H1 (cell line): ENCODE data around the gene DAO. TPM values are rescaled to one million over a fixed set of nuclear protein-coding genes. Genes with fewer than 3 reads are reported as not detected.

Experiments
- CTCF ChIA-PET: fragments of 300-600 bp; sonication (Branson Sonifier 250); formaldehyde crosslinking; loops from one replicate; lab custom pipeline; 2021; ENCODE audit not compliant: partially characterized antibody; lab: Charles Lee
- POLR2A ChIA-PET: fragments of 300-600 bp; sonication (Branson Sonifier 250); formaldehyde crosslinking; loops from one replicate; lab custom pipeline; 2021; ENCODE audit warnings: inconsistent platforms; ENCODE audit not compliant: partially characterized antibody; lab: Charles Lee
- DNase-seq, 2 experiments: peaks; one replicate each; pipeline versions ENCODE4 v3.0.0 to v3.0.0-alpha.2; 2010 to 2022; ENCODE audit warnings: low spot score in 2 of 2, low read depth in 1 of 2, mixed read lengths in 1 of 2
- FAIRE-seq: peaks from 2 replicates; lab custom pipeline; 2011; peaks lifted over from hg19 to GRCh38; lab: Jason Lieb, UNC
- H2AFZ ChIP-seq: 2 replicates; pipeline ENCODE4 v1.8.1; 2012; ENCODE audit warnings: low read length, inconsistent platforms
- H2AK5ac ChIP-seq: 2 replicates; pipeline ENCODE4 v1.6.1; 2013; ENCODE audit warnings: low read depth, low read length
- H2BK120ac ChIP-seq: replicated peaks from 2 replicates; pipeline ENCODE3; 2013; ENCODE audit warnings: low read depth, low read length, inconsistent platforms
- H2BK12ac ChIP-seq: 2 replicates; pipeline ENCODE4 v1.6.1; 2013; ENCODE audit warnings: low read depth, low read length
- H2BK15ac ChIP-seq: 2 replicates; pipeline ENCODE4 v1.6.1; 2013; ENCODE audit warnings: low read length
- H2BK20ac ChIP-seq: 2 replicates; pipeline ENCODE4 v1.6.1; 2013; ENCODE audit warnings: low read length
- H2BK5ac ChIP-seq: 2 replicates; pipeline ENCODE4 v1.6.1; 2013; ENCODE audit warnings: low read depth, low read length
- H3K14ac ChIP-seq: 2 replicates; pipeline ENCODE4 v1.6.1; 2013; ENCODE audit warnings: inconsistent platforms; ENCODE audit not compliant: insufficient read length
- H3K18ac ChIP-seq: 2 replicates; pipeline ENCODE4 v1.6.1; 2013; ENCODE audit warnings: low read length; ENCODE audit errors: extremely low read depth
- H3K23ac ChIP-seq: 2 replicates; pipeline ENCODE4 v1.6.1; 2013; ENCODE audit warnings: inconsistent platforms; ENCODE audit not compliant: insufficient read length
- H3K23me2 ChIP-seq: 2 replicates; pipeline ENCODE4 v1.6.1; 2013; ENCODE audit warnings: low read depth, low read length
- H3K27ac ChIP-seq: 2 replicates; pipeline ENCODE4 v1.6.1; 2011; ENCODE audit warnings: low read depth, low read length, inconsistent platforms
- H3K27me3 ChIP-seq, 4 experiments: replicated peaks in 1 of 4; 1 replicate in 1 of 4; 2 replicates in 3 of 4; pipeline versions ENCODE4 v1.6.1 to v1.8.1; 2011 to 2013; ENCODE audit warnings: low read length in 3 of 4, mild to moderate bottlenecking in 3 of 4, inconsistent platforms in 2 of 4, mixed read lengths in 2 of 4, moderate library complexity in 1 of 4; ENCODE audit not compliant: control insufficient read depth in 3 of 4, insufficient read depth in 3 of 4; ENCODE audit errors: extremely low read depth in 1 of 4
- H3K36me3 ChIP-seq, 4 experiments: 2 replicates each; pipeline versions ENCODE4 v1.6.1 to v1.8.1; 2011 to 2013; ENCODE audit warnings: mild to moderate bottlenecking in 4 of 4, low read length in 3 of 4, moderate library complexity in 2 of 4, control low read depth in 1 of 4, inconsistent platforms in 1 of 4; ENCODE audit not compliant: insufficient read depth in 4 of 4, control insufficient read depth in 2 of 4
- H3K4ac ChIP-seq: replicated peaks from 2 replicates; pipeline ENCODE3; 2013; ENCODE audit warnings: low read length, low read depth, mixed read lengths, inconsistent platforms; ENCODE audit not compliant: insufficient read length
- H3K4me1 ChIP-seq, 4 experiments: replicated peaks in 1 of 4; 1 replicate in 1 of 4; 2 replicates in 3 of 4; pipeline versions ENCODE4 v1.6.1 to v1.8.1; 2011 to 2013; ENCODE audit warnings: low read length in 3 of 4, inconsistent platforms in 2 of 4, mixed read lengths in 1 of 4; ENCODE audit not compliant: insufficient read depth in 4 of 4, control insufficient read depth in 3 of 4
- H3K4me2 ChIP-seq, 2 experiments: 2 replicates each; pipeline versions ENCODE4 v1.6.1 to v1.8.1; 2011 to 2013; ENCODE audit warnings: low read depth in 2 of 2, low read length in 2 of 2, control low read depth in 1 of 2, inconsistent platforms in 1 of 2, mild to moderate bottlenecking in 1 of 2; ENCODE audit not compliant: insufficient read depth in 1 of 2
- H3K4me3 ChIP-seq, 4 experiments: fragments of 200-600, 300-600 bp in 1 of 4; sonication (generic), shearing (Covaris generic), sonication (Bioruptor Twin) in 1 of 4; 2 replicates each; pipeline versions ENCODE4 v1.5.1 to v1.8.1; 2011 to 2016; ENCODE audit warnings: low read length in 4 of 4, low read depth in 3 of 4, control low read depth in 2 of 4, inconsistent platforms in 2 of 4, mild to moderate bottlenecking in 2 of 4, mixed read lengths in 1 of 4, moderate library complexity in 1 of 4; ENCODE audit not compliant: insufficient read depth in 2 of 4; ENCODE audit errors: extremely low read depth in 1 of 4
- H3K56ac ChIP-seq: replicated peaks from 2 replicates; pipeline ENCODE3; 2013; ENCODE audit warnings: low read depth, mild to moderate bottlenecking, mixed read lengths, low read length, inconsistent platforms; ENCODE audit not compliant: insufficient read length
- H3K79me1 ChIP-seq: 2 replicates; pipeline ENCODE4 v1.6.1; 2013; ENCODE audit warnings: low read depth, low read length, control low read depth
- H3K79me2 ChIP-seq, 2 experiments: 2 replicates each; pipeline versions ENCODE4 v1.6.1 to v1.8.1; 2012 to 2013; ENCODE audit warnings: low read length in 2 of 2, mild to moderate bottlenecking in 2 of 2, inconsistent platforms in 1 of 2; ENCODE audit not compliant: insufficient read depth in 2 of 2, control insufficient read depth in 1 of 2
- H3K9ac ChIP-seq, 4 experiments: replicated peaks in 1 of 4; 1 replicate in 1 of 4; 2 replicates in 3 of 4; pipeline versions ENCODE4 v1.6.1 to v1.8.1; 2011 to 2013; ENCODE audit warnings: low read depth in 3 of 4, low read length in 3 of 4, control low read depth in 2 of 4, mild to moderate bottlenecking in 2 of 4, moderate library complexity in 2 of 4, inconsistent platforms in 1 of 4; ENCODE audit errors: extremely low read depth in 1 of 4
- H3K9me3 ChIP-seq, 2 experiments: 2 replicates each; pipeline versions ENCODE4 v1.6.1 to v1.8.1; 2012 to 2013; ENCODE audit warnings: mild to moderate bottlenecking in 2 of 2, moderate library complexity in 2 of 2, control low read depth in 1 of 2, inconsistent platforms in 1 of 2, low read depth in 1 of 2, low read length in 1 of 2, mixed read lengths in 1 of 2; ENCODE audit not compliant: insufficient read depth in 2 of 2
- H4K20me1 ChIP-seq, 2 experiments: replicated peaks in 1 of 2; 2 replicates each; pipeline versions ENCODE3 to v1.8.1; 2011 to 2013; ENCODE audit warnings: inconsistent platforms in 2 of 2, low read length in 2 of 2, mild to moderate bottlenecking in 1 of 2; ENCODE audit not compliant: insufficient read depth in 2 of 2, control insufficient read depth in 1 of 2
- H4K5ac ChIP-seq: 2 replicates; pipeline ENCODE4 v1.6.1; 2013; ENCODE audit warnings: low read length, low read depth, mixed read lengths, inconsistent platforms; ENCODE audit not compliant: insufficient read length
- H4K8ac ChIP-seq: 2 replicates; pipeline ENCODE4 v1.8.0; 2013; ENCODE audit warnings: mild to moderate bottlenecking, moderate library complexity, low read length, inconsistent platforms; ENCODE audit not compliant: insufficient read depth; ENCODE audit errors: extremely low read depth
- H4K91ac ChIP-seq: replicated peaks from 2 replicates; pipeline ENCODE3; 2013; ENCODE audit warnings: low read length, mixed read lengths, inconsistent platforms; ENCODE audit not compliant: insufficient read length
- E2F6 ChIP-seq: IDR thresholded peaks from 2 replicates; pipeline ENCODE4 v1.6.1; 2012; ENCODE audit warnings: inconsistent platforms
- SIRT6 ChIP-seq: IDR thresholded peaks from one replicate; pipeline ENCODE4 v1.7.1; 2012; ENCODE audit warnings: low read length, inconsistent platforms
- TAF7 ChIP-seq: optimal IDR thresholded peaks from 2 replicates; pipeline ENCODE3; 2011; ENCODE audit warnings: low read depth, mild to moderate bottlenecking, inconsistent platforms, low read length, moderate library complexity, borderline replicate concordance
- ZNF274 ChIP-seq: IDR thresholded peaks from 2 replicates; pipeline ENCODE4 v1.7.0; 2012; ENCODE audit warnings: low read length, borderline replicate concordance; ENCODE audit errors: extremely low read depth
- WGBS, 2 experiments: shearing (Covaris generic) in 1 of 2; methylation state at CpG; one replicate each; pipeline versions ENCODE4 v1.1.6 to v1.1.7; 2013 to 2015; ENCODE audit warnings: low lambda C conversion rate in 2 of 2, mixed read lengths in 2 of 2, inconsistent platforms in 1 of 2, low coverage in 1 of 2, missing lambda C conversion rate in 1 of 2; ENCODE audit not compliant: insufficient replicate concordance in 2 of 2, insufficient coverage in 1 of 2, insufficient read length in 1 of 2; ENCODE audit errors: extremely low coverage in 1 of 2, missing lambda C conversion rate in 1 of 2; 5-methylcytosine and 5-hydroxymethylcytosine counted together
- polyA plus RNA-seq, 7 experiments: library from polyadenylated mRNA; depleted of rRNA in 3 of 7; stranded (reverse) in 5 of 7; unstranded in 2 of 7; fragments of >200 nt in 5 of 7; fragments of 200-250 nt in 2 of 7; gene quantifications; 1 replicate in 5 of 7; 2 replicates in 1 of 7; 4 replicates in 1 of 7; pipeline versions ENCODE4 v1.2.1 to v1.2.3, GENCODE V29; 2011 to 2013; ENCODE audit warnings: missing spikeins in 2 of 7, mixed read lengths in 2 of 7
- total RNA-seq: library from RNA; stranded (reverse); fragmentation: NEBNext Ultra II Directional; extraction: Animal tissue kit (Norgen Biotek cat#: 25700); gene quantifications from 2 replicates; pipeline ENCODE4 v1.2.1, GENCODE V29; 2021

Gene DAO
- total and polyA plus RNA-seq, 2 of the 8 experiments (the other 6 are each of a cell fraction or from before 2014, with no cell fraction given): not detected

DNA sequence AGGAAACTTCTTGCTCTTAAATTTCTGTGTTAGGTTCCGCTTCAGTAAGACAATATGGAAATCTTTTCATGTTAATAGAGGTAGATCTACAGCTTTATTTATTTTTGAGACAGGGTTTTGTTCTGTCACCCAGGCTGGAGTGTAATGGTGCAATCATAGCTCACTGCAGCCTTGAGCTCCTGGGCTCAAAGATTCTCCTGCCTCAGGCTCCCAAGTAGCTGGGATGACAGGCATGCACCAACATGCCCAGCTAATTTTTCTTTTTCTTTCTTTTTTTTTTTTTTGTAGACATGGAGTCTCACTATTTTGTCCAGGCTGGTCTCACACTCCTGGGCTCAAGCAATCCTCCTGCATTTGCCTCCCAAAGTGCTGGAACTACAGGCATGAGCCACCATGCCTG, 70.1 kb downstream of the DAO start:
- H3K27me3 ChIP-seq: no peaks in the 10 kb centered on the region
- H2AFZ ChIP-seq: no peak overlapping the region
- H3K9ac ChIP-seq: no peak overlapping the region
- no peak overlapping the region for H3K4me2 ChIP-seq
- no peak overlapping the region for H4K5ac ChIP-seq
- H2AK5ac ChIP-seq: no peak overlapping the region
- H3K4me3 ChIP-seq: no peak overlapping the region
- H3K4me1 ChIP-seq: no peaks in the 10 kb centered on the region
- peaks cover 10 to 12% of the 10 kb centered on the region in 2 experiments; a peak in 3 of 4 replicates for H3K9me3 ChIP-seq
- POLR2A ChIA-PET: interaction anchor here (1.2 to 1.6 kb wide), 2 partner anchors 10 to 152 kb away, joined by 3 to 4 read pairs; no protein-coding TSS in a partner anchor
- no peak overlapping the region for H3K14ac ChIP-seq
- H3K23ac ChIP-seq: no peak overlapping the region
- H2BK5ac ChIP-seq: no peak overlapping the region
- TF ChIP-seq E2F6: no peak
- no peak for TF ChIP-seq TAF7
- TF ChIP-seq ZNF274: no peak
- no peak for TF ChIP-seq SIRT6
- H3K18ac ChIP-seq: no peak overlapping the region
- H4K8ac ChIP-seq: no peak overlapping the region
- H2BK12ac ChIP-seq: no peak overlapping the region
- WGBS, 2 experiments: 88% methylated on average over 1 of the region's 1 CpG; no CpG with 5 or more reads in 1 of the 2 experiments
- no peak overlapping the region for H3K27ac ChIP-seq
- no peaks in the 10 kb centered on the region for H4K20me1 ChIP-seq
- no peaks in the 10 kb centered on the region for H3K79me1 ChIP-seq
- DNase-seq (no peak), FAIRE-seq (no peak)
- CTCF ChIA-PET: interaction anchor here (0.7 to 5.3 kb wide), 26 partner anchors 7 to 290 kb away, joined by 3 to 71 read pairs (median 5); partner anchors contain the start of genes ALKBH2, DAO and SVOP
- no peak overlapping the region for H3K4ac ChIP-seq
- no peaks in the 10 kb centered on the region for H3K36me3 ChIP-seq
- H4K91ac ChIP-seq: no peak overlapping the region
- H3K56ac ChIP-seq: no peak overlapping the region
- no peak overlapping the region for H2BK120ac ChIP-seq
- H3K23me2 ChIP-seq: no peaks in the 10 kb centered on the region
- H3K79me2 ChIP-seq: no peaks in the 10 kb centered on the region
- no peak overlapping the region for H2BK15ac ChIP-seq
- H2BK20ac ChIP-seq: no peak overlapping the region
